GM21786 (cell line): ENCODE results near the gene TRAF3IP3.

ENCODE experiments used
- ATAC-seq: cut with Tn5 transposase; IDR thresholded peaks from one replicate; pipeline ENCODE4 v1.9.1; 2021; ENCODE audit not compliant: unreplicated experiment

TRAF3IP3 gene

DNA sequence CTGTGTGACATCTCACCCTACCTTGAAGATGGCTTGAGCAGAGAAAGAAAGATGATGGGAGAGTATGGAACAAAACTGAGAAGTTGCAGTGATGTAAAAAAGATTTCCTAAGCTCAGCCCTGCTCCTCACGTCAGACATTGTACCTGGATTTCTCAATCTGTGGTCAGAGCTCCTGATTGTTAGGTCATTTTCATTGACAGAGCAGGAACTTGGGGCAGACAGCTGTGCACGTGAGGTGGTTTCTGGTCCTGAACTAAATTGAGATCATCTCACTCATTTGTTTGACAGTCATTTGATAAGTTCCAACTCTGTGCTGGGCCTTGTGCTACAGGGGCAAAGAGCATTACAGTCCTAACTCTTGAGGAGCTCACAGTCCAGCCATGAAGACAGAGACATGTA is 10.2 kb downstream of the TRAF3IP3 start:
- ATAC-seq, result no peak

- no peak for ATAC-seq
Measured at GRCh38 chr1:209767096-209767495, 11.2 kb downstream of the TRAF3IP3 start.

DNA sequence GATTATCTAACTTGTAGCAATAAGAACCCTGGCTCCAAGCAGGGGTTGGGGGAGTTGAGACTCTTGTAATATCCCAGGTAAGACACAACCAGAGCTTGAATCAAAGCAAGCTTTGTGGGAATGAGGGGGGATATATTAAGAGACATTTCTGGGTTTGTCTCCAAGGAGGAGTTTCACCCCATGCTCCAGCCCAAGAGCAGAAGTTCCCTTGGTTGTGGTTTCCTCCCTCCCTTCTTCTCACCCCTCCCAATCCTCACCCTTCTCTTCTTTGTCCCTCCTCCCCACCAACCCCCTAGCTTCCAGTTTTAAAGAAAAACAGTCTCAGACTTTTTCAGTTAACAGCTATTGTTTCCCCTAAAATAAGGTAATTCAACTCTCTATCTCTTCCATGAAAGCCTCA is 11.9 kb downstream of the TRAF3IP3 start:
- no peak for ATAC-seq

DNA sequence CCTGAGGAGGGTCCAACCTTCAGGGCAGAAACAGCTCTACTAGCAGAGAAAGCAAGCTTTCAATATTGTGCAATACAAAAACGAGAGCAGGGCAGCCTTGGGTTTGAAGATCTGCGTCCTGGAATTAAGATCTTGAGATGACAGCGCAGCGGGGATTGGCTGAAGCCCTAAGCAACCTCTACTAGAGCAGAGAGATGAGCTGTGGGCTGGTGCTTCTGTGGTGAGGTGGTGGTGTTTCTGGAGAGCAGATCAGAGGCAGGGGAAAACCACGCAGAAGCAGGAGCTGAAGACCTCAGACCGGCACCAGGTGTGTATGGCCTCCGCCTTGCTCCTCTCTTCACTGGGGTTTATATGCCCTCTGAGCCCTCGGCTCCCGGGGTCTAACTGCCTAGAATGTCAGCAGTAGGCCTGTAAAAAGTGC is 12.5 kb downstream of the TRAF3IP3 start:
- ATAC-seq, result peak; percentile 84

DNA sequence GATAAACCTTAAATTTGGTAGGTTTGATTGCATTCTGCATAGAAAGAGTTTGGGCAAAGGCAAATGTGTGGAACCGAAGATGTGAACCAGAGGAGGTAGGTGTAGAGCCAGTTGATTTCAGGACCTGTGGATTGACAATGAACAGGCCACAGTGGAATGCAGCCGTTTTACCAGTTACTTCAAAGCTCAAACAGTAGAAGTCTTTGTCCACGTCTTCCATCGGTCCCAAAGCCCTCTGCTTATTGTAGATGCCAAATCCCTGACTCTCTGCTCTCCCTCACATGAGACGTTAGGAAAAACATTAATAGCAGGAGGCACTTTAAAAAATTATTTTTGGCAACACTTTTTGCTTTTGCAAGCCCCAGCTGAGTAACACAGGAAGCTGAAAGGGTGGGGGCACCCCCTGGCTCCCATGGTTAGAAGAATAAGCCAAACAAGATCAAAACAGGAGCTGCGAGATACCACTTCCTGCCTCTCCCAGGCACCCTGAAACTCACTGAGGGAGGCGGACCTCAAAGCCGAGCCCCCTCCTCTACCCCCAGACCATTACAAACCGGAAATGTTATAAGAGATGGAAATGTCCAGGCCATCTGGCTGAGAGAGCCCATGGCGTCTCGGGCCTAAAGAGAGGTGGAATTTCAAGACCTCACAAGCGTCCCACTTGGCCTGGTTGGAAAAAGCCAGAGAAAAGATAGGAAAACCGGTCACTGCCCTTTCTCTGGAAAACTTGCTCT is 13.5 kb downstream of the TRAF3IP3 start:
- peak; percentile 83 for ATAC-seq

GRCh38 chr1:209769971-209770370 is 14.1 kb downstream of the TRAF3IP3 start:
- no peak for ATAC-seq

DNA sequence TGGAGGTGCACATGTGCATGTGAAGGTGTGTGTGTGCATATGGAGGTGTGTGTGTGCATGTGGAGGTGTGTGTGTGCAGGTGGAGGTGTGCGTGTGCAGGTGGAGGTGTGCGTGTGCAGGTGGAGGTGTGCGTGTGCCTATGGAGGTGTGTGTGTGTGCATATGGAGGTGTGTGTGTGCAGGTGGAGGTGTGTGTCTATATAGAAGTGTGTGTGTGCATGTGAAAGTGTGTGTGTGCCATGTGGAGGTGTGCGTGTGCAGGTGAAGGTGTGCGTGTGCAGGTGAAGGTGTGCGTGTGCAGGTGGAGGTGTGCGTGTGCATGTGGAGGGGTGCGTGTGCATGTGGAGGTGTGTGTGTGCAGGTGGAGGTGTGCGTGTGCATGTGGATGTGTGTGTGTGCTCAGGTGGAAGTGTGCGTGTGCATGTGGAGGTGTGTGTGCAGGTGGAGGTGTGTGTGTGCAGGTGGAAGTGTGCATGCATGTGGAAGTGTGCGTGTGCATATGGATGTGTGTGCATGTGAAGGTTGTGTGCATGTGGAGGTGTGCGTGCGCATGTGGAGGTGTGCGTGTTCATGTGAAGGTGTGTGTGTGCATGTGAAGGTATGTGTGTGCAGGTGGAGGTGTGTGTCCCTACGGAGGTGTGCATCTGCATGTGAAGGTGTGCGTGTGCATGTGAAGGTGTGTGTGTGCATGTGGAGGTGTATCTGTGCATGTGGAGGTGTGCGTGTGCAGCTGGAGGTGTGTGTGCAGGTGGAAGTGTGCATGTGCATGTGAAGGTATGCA is 15.0 kb downstream of the TRAF3IP3 start:
- ATAC-seq, result no peak

DNA sequence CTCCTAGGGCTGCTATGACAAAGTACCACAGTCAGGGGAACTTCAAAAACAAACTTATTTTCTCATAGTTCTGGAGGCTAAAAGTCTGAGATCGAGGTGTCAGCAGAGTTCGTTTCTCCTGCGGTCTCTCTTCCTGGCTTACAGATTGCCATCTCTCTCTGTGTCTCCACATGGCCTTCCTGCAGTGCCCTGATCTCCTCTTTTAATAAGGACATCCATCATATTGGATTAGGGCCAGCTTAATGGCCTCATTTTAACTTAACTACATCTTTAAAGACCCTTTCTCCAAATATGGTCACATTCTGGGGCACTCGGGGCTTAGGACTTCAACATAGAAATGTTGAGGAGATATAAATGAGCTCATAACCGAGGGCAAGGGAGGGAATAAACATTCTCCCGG is 16.3 kb downstream of the TRAF3IP3 start:
- ATAC-seq, result no peak

GRCh38 chr1:209774592-209774991 is 18.7 kb downstream of the TRAF3IP3 start:
- peak; percentile 76 for ATAC-seq

DNA sequence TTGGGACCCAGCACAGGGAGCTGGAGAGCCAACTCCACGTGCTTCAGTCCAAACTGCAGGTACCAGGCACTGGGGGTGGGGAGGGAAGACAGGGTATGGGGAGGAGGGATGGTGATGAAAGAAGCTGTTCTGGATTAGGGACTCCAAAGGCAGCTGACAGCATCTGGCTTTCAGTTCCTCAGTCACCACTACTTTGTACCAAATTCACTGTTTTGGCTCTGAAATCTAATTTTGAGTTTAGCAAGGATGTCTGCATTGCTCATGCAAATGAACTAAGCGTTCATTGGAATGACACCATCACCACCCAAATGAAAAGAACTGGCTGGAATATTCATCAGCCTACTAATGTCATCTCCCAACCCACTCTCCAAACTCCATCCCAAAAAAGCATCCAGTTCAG is 19.8 kb downstream of the TRAF3IP3 start:
- ATAC-seq, result no peak

DNA sequence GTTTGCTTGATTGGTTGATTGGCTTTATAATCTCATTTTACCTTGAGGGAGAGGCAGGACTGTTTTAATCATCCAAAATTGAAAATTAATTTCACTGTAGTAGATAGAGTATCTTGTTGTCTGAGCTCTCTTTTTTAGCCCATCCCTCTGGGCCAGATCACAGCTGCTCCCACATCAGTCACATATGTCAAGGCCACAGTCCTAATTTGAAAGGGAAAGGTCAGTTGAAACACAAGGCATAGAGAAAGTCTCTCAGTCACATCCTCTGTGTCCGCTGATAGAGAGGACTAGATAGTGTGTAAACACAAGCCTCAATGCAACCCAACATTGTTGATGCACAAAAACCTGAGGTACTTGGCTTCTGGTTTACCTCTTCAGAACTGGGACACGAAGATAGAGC is 21.7 kb downstream of the TRAF3IP3 start:
- no peak for ATAC-seq

DNA sequence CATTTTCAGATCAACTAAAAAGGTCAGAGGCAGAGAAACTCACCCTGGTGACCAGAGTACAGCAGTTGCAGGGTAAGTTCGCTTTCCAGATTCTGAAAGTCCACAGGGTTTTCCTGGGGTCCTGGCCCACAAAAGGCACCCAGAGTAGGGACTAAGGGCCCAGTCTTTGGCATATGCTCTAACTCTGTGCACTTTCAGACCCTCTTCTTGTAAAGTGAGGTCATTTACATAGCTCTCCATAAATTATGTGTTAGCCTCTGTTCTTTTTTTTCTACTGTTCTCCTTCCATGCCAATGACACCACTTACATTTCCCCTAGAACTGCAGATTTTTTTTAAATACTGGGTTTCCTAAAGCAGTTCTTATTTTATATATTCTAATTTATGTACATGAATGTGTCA is 22.2 kb downstream of the TRAF3IP3 start:
- no peak for ATAC-seq

DNA sequence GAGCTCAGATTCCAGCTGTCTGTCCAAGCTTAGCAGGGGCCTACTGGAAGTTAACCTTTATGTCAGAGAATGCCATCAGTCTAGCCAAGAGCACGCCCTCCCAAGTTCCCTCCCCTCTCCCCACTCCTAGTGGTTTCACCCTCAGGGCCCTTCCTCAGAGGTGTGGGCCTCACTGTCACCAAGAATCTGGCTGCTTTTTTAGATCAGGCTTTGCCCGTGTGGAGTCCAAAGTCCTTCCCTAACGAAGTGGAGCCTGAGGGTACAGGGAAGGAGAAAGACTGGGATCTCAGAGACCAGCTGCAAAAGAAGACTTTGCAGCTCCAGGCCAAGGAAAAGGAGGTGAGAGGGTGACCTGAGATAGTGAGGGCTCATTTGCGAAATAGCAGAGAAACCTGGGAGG is 24.4 kb downstream of the TRAF3IP3 start:
- ATAC-seq, result no peak

- no peak for ATAC-seq
Measured at GRCh38 chr1:209783386-209783785, 27.5 kb downstream of the TRAF3IP3 start.

DNA sequence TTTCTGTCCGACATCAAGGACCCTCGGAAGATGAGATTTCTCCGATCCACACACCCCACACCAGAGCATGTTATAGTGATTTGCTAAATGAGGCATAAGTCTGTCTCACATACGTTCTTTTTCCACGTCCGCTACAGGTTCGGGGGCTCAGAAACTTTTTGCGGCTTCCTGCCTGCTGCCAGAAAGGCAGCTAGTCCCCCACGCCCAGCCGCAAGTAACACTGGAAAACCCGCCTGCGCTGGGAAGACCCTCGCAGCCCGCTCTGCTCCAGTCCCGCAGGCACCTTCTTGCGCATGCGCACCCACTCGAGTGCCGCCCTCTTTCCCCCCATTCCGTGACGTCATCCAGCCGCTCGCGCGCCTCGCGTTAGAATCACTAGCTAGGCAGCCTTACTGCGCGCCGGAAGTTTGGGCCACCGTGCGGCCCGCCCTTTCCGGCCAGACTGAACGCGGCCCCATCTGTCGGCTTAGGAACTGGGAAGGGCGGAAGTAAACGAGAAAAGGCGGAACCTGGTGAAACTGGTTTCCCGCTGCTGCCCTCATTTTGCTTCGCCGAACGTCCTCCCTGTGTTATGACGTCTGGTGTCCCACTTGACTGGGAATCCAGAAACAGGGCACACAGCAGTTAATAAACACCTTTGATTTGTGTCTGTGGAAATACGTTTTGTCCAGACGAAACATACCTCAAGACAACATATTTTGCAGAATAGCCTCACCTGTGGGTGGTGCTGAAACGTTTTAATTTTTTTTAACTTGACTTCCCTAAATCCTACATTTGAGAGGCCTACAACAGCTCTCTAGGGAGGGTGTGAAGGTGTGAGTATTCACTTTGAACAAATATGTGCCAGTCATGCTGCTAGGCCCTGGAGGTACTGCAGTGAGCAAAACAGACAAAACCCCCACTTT is 28.7 kb downstream of the TRAF3IP3 start, which contains the start of gene C1orf74:
TSS of gene C1orf74 (minus strand) at position 295 of the 905 bp plus-strand sequence. CDS start 925 bp downstream, outside the sequence.
- peak; percentile 99 for ATAC-seq

DNA sequence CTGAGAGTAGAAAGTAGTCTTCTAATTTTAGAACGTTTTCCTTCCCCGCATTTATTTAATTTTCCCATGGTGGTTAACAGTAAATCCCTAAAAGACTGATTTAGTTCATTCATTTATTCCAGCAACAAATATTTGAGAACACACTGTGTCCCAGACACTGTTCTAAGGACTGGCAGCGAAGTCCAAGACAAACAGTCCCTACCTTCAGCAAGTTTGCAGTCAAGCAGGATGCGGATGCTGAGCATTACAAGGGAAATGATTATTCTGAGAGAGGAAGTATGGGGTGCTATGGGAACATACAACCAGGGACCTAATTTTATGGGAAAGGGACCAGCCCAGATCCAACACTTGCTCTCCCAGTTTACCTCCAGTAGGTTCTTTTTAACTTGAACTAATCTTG is 29.7 kb downstream of the TRAF3IP3 start:
- ATAC-seq, result no peak

GRCh38 chr1:209786146-209786545 is 30.3 kb downstream of the TRAF3IP3 start:
- no peak for ATAC-seq

GRCh38 chr1:209787551-209787950 is 31.7 kb downstream of the TRAF3IP3 start:
- ATAC-seq, result no peak

- ATAC-seq, result no peak
Measured at GRCh38 chr1:209789245-209789644, 33.4 kb downstream of the TRAF3IP3 start.

DNA sequence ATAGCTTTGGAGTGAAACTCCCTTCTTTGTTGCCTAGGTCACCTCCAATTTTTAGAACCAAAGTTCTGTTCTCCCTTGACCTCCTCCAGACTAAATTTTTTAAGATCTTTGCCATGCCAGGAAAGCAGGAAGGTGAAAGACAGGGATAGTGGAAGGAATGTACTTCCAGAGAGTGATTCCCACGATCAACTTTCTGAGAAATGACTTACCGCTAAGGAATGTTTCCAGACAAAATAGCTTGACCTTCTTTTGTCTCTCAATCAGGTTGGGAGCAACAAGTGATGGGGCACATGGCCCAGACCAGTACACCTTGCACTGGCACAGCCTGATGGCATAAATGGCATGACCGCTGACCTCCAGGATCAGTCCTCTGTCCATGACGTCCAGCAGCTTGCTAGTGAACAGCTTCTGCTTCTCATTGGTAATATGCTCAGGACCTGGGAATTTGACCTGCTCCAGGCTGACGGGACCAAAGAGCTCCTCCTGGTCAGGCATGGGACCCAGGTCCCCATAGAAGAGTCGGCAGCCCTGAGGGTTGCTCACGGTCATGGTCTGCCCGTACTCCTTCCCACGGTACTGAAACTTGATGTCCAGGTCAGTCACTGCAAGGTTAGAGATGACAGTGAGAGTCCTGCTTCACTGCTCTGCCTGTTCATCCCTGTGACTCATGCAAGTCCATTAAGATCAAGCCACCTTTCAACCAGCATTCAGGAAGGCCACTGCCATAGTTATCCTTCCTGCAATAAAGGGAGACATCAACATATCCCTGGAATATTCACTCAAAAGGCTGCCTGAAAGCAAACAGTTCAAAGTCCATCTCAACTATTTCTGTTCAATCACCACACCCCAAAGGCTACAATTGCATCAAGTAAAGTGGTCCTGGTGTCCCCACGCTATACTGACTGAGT is 34.7 kb downstream of the TRAF3IP3 start:
- no peak for ATAC-seq
